Astrocyte (in vitro differentiated cells and primary cell): ENCODE measurements around the gene MEI4. TPM values are rescaled to one million over a fixed set of nuclear protein-coding genes. Genes with fewer than 3 reads are reported as not detected.

ENCODE experiments used
- DNase-seq: peaks from one replicate; pipeline ENCODE4 v3.0.0-alpha.2; 2010; ENCODE audit warnings: low read depth
- FAIRE-seq: peaks from 2 replicates; lab custom pipeline; 2011; peaks lifted over from hg19 to GRCh38; lab: Jason Lieb, UNC
- H2AFZ ChIP-seq: 2 replicates; pipeline ENCODE4 v1.6.0; 2012; ENCODE audit warnings: low read depth, low read length, inconsistent platforms
- H3K27ac ChIP-seq: 2 replicates; pipeline ENCODE4 v1.5.1; 2011; ENCODE audit warnings: low read depth, low read length, inconsistent platforms
- H3K27me3 ChIP-seq: 2 replicates; pipeline ENCODE4 v1.6.0; 2011; ENCODE audit warnings: low read length, inconsistent platforms; ENCODE audit not compliant: insufficient read depth
- H3K36me3 ChIP-seq: 2 replicates; pipeline ENCODE4 v1.5.1; 2011; ENCODE audit warnings: low read length, inconsistent platforms; ENCODE audit not compliant: insufficient read depth
- H3K4me1 ChIP-seq: 2 replicates; pipeline ENCODE4 v1.5.1; 2011; ENCODE audit warnings: low read length, inconsistent platforms; ENCODE audit not compliant: insufficient read depth
- H3K4me2 ChIP-seq: 2 replicates; pipeline ENCODE4 v1.6.0; 2012; ENCODE audit warnings: low read length, inconsistent platforms
- H3K4me3 ChIP-seq: 2 replicates; pipeline ENCODE4 v1.5.1; 2011; ENCODE audit warnings: low read depth, mild to moderate bottlenecking, low read length, inconsistent platforms; ENCODE audit not compliant: insufficient read depth
- H3K79me2 ChIP-seq: 2 replicates; pipeline ENCODE4 v1.6.0; 2012; ENCODE audit warnings: mild to moderate bottlenecking, low read length, inconsistent platforms; ENCODE audit not compliant: insufficient read depth
- H3K9ac ChIP-seq: 2 replicates; pipeline ENCODE4 v1.6.0; 2012; ENCODE audit warnings: mild to moderate bottlenecking, low read length, inconsistent platforms
- H3K9me3 ChIP-seq: 2 replicates; pipeline ENCODE4 v1.5.1; 2012; ENCODE audit warnings: low read depth, mild to moderate bottlenecking, low read length, inconsistent platforms; ENCODE audit not compliant: insufficient read depth
- H4K20me1 ChIP-seq: 2 replicates; pipeline ENCODE4 v1.6.0; 2012; ENCODE audit warnings: low read length, inconsistent platforms; ENCODE audit not compliant: insufficient read depth
- H3K27ac Mint-ChIP-seq: one replicate; pipeline ENCODE4 v1.8.0; 2021; ENCODE audit warnings: mild to moderate bottlenecking, mixed read lengths; ENCODE audit not compliant: unreplicated experiment
- H3K27me3 Mint-ChIP-seq: one replicate; pipeline ENCODE4 v1.8.0; 2021; ENCODE audit warnings: low read depth, mixed read lengths; ENCODE audit not compliant: unreplicated experiment
- H3K36me3 Mint-ChIP-seq: one replicate; pipeline ENCODE4 v1.8.0; 2021; ENCODE audit warnings: low read depth, mixed read lengths; ENCODE audit not compliant: unreplicated experiment
- H3K4me1 Mint-ChIP-seq: one replicate; pipeline ENCODE4 v1.8.0; 2021; ENCODE audit warnings: low read depth, mixed read lengths; ENCODE audit not compliant: unreplicated experiment
- H3K4me3 Mint-ChIP-seq: one replicate; pipeline ENCODE4 v1.8.0; 2021; ENCODE audit warnings: mild to moderate bottlenecking, moderate library complexity, mixed read lengths; ENCODE audit not compliant: unreplicated experiment
- H3K9me3 Mint-ChIP-seq: one replicate; pipeline ENCODE4 v1.8.0; 2021; ENCODE audit warnings: mild to moderate bottlenecking, mixed read lengths; ENCODE audit not compliant: unreplicated experiment
- CTCF ChIP-seq: IDR thresholded peaks from 2 replicates; pipeline ENCODE4 v1.5.1; 2011; ENCODE audit warnings: low read depth, mild to moderate bottlenecking, inconsistent platforms, low read length, moderate library complexity; ENCODE audit not compliant: insufficient read depth
- EZH2 ChIP-seq: IDR thresholded peaks from 2 replicates; pipeline ENCODE4 v1.6.1; 2012; ENCODE audit warnings: mild to moderate bottlenecking, low read length, inconsistent platforms; ENCODE audit not compliant: insufficient read depth
- total RNA-seq: library from RNA; stranded (reverse); gene quantifications from 2 replicates; pipeline ENCODE4 v1.2.1, GENCODE V29; 2021

The MEI4 gene
- total RNA-seq, 1 donor from 2014 or later, result 0.54 TPM

- Histone ChIP-seq H3K9ac (no peak overlapping the region), H3K4me1 (no peaks in the 10 kb centered on the region), H3K4me2 (no peak overlapping the region), H4K20me1 (no peaks in the 10 kb centered on the region), H3K79me2 (no peaks in the 10 kb centered on the region), H2AFZ (no peak overlapping the region), H3K27ac (no peak overlapping the region), H3K9me3 (peaks cover 3% of the 10 kb centered on the region), H3K4me3 (no peak overlapping the region), H3K36me3 (no peaks in the 10 kb centered on the region), H3K27me3 (no peaks in the 10 kb centered on the region)
- DNase-seq, result no peak
- FAIRE-seq, result no peak
- H3K4me3 Mint-ChIP-seq, result no peak overlapping the region
- H3K36me3 Mint-ChIP-seq, result no peaks in the 10 kb centered on the region
- no peak overlapping the region for H3K27ac Mint-ChIP-seq
- peaks cover 11% of the 10 kb centered on the region for H3K9me3 Mint-ChIP-seq
- no peak for TF ChIP-seq CTCF
- no peak for TF ChIP-seq EZH2
- H3K27me3 Mint-ChIP-seq, result no peaks in the 10 kb centered on the region
- H3K4me1 Mint-ChIP-seq, result no peaks in the 10 kb centered on the region
Observed at GRCh38 chr6:77965449-77965848, 312.6 kb downstream of the MEI4 start.

GRCh38 chr6:77972334-77972733 is 319.5 kb downstream of the MEI4 start:
- Histone ChIP-seq H4K20me1 (no peaks in the 10 kb centered on the region), H3K9me3 (no peaks in the 10 kb centered on the region), H3K4me2 (no peak overlapping the region), H3K79me2 (no peaks in the 10 kb centered on the region), H3K4me3 (no peak overlapping the region), H3K27ac (no peak overlapping the region), H3K4me1 (no peaks in the 10 kb centered on the region), H2AFZ (no peak overlapping the region), H3K27me3 (no peaks in the 10 kb centered on the region), H3K36me3 (no peaks in the 10 kb centered on the region), H3K9ac (no peak overlapping the region)
- Mint-ChIP-seq H3K27ac (no peak overlapping the region), H3K36me3 (no peaks in the 10 kb centered on the region), H3K9me3 (no peaks in the 10 kb centered on the region), H3K4me3 (no peak overlapping the region), H3K27me3 (no peaks in the 10 kb centered on the region), H3K4me1 (no peaks in the 10 kb centered on the region)
- FAIRE-seq, result no peak
- TF ChIP-seq CTCF (no peak), EZH2 (no peak)
- DNase-seq, result no peak

Other genes with a start within 250 kb of the MEI4 start
- 1.2 and 1.9 TPM in 2 replicates for gene HTR1B, start 189.5 kb upstream of the MEI4 start, total RNA-seq